ENCODE measurements around the gene BUD31.

BUD31 gene

GRCh38 chr7:99393355-99394187 is 15.2 kb upstream of the BUD31 start:
- Histone ChIP-seq H3K9ac (ENCODE audit: insufficient read length) (peak overlapping the region; percentile 19), H3K36me3 (ENCODE audit: insufficient read depth, low read length) (peaks cover 22% of the 10 kb centered on the region; the same call in 1 of the 2 replicates), H3K9me3 (ENCODE audit: low read depth, low read length) (no peaks in the 10 kb centered on the region), H3K27ac (no peak overlapping the region), H3K4me3 (peak overlapping the region; percentile 78)
- TF ChIP-seq POLR2AphosphoS5 (IDR thresholded peaks at IDR 0.05; ENCODE audit: borderline replicate concordance, low read depth, low read length): no peak; the same call in none of the 2 replicates
- TF ChIP-seq EZH2 (IDR thresholded peaks at IDR 0.05): no peak
- TF ChIP-seq FOXP2 (optimal IDR thresholded peaks at IDR 0.05; ENCODE audit: control extremely low read depth, extremely low read length, insufficient read depth): no peak
- DNase-seq (ENCODE audit: low read depth, low spot score): no peak

- DNase-seq (ENCODE audit: low read depth, low spot score): no peak
- Histone ChIP-seq H3K4me3 (no peak overlapping the region), H3K36me3 (ENCODE audit: insufficient read depth, low read length) (peaks cover 27% of the 10 kb centered on the region; the same call in 1 of the 2 replicates), H3K9me3 (ENCODE audit: low read depth, low read length) (no peaks in the 10 kb centered on the region), H3K9ac (ENCODE audit: insufficient read length) (no peak overlapping the region), H3K27ac (no peak overlapping the region)
- TF ChIP-seq EZH2 (IDR thresholded peaks at IDR 0.05): no peak
- no peak for TF ChIP-seq FOXP2 (optimal IDR thresholded peaks at IDR 0.05; ENCODE audit: control extremely low read depth, extremely low read length, insufficient read depth)
- TF ChIP-seq POLR2AphosphoS5 (IDR thresholded peaks at IDR 0.05; ENCODE audit: borderline replicate concordance, low read depth, low read length): no peak
Observed at GRCh38 chr7:99394188-99394502, 14.6 kb upstream of the BUD31 start.

GRCh38 chr7:99395616-99396327 is 13.0 kb upstream of the BUD31 start:
- no peak overlapping the region for H3K4me3 ChIP-seq
- no peak overlapping the region for H3K9ac ChIP-seq (ENCODE audit: insufficient read length)
- H3K36me3 ChIP-seq (ENCODE audit: insufficient read depth, low read length): peaks cover 43% of the 10 kb centered on the region
- no peak for DNase-seq (ENCODE audit: low read depth, low spot score)
- no peak overlapping the region for H3K27ac ChIP-seq
- H3K9me3 ChIP-seq (ENCODE audit: low read depth, low read length): no peaks in the 10 kb centered on the region
- no peak for TF ChIP-seq POLR2AphosphoS5 (IDR thresholded peaks at IDR 0.05; ENCODE audit: borderline replicate concordance, low read depth, low read length)
- TF ChIP-seq EZH2 (IDR thresholded peaks at IDR 0.05): no peak
- no peak for TF ChIP-seq FOXP2 (optimal IDR thresholded peaks at IDR 0.05; ENCODE audit: control extremely low read depth, extremely low read length, insufficient read depth)

- no peaks in the 10 kb centered on the region for H3K9me3 ChIP-seq (ENCODE audit: low read depth, low read length)
- DNase-seq (ENCODE audit: low read depth, low spot score): no peak
- no peak overlapping the region for H3K9ac ChIP-seq (ENCODE audit: insufficient read length)
- peaks cover 52% of the 10 kb centered on the region for H3K36me3 ChIP-seq (ENCODE audit: insufficient read depth, low read length)
- no peak overlapping the region for H3K4me3 ChIP-seq
- H3K27ac ChIP-seq: no peak overlapping the region
- TF ChIP-seq POLR2AphosphoS5 (IDR thresholded peaks at IDR 0.05; ENCODE audit: borderline replicate concordance, low read depth, low read length): no peak
- TF ChIP-seq FOXP2 (optimal IDR thresholded peaks at IDR 0.05; ENCODE audit: control extremely low read depth, extremely low read length, insufficient read depth): no peak
- no peak for TF ChIP-seq EZH2 (IDR thresholded peaks at IDR 0.05)
Observed at GRCh38 chr7:99396418-99397296, 12.1 kb upstream of the BUD31 start.

GRCh38 chr7:99397297-99397983 is 11.3 kb upstream of the BUD31 start:
- no peak; the same call in 1 of the 2 replicates for TF ChIP-seq POLR2AphosphoS5 (IDR thresholded peaks at IDR 0.05; ENCODE audit: borderline replicate concordance, low read depth, low read length)
- no peak for TF ChIP-seq FOXP2 (optimal IDR thresholded peaks at IDR 0.05; ENCODE audit: control extremely low read depth, extremely low read length, insufficient read depth)
- no peak for TF ChIP-seq EZH2 (IDR thresholded peaks at IDR 0.05)
- no peak for DNase-seq (ENCODE audit: low read depth, low spot score)
- H3K9me3 ChIP-seq (ENCODE audit: low read depth, low read length): no peaks in the 10 kb centered on the region
- peaks cover 58% of the 10 kb centered on the region for H3K36me3 ChIP-seq (ENCODE audit: insufficient read depth, low read length)
- H3K9ac ChIP-seq (ENCODE audit: insufficient read length): no peak overlapping the region
- no peak overlapping the region for H3K4me3 ChIP-seq
- no peak overlapping the region for H3K27ac ChIP-seq

GRCh38 chr7:99398891-99399445 is 9.8 kb upstream of the BUD31 start:
- H3K4me3 ChIP-seq: no peak overlapping the region
- peaks cover 70% of the 10 kb centered on the region for H3K36me3 ChIP-seq (ENCODE audit: insufficient read depth, low read length)
- DNase-seq (ENCODE audit: low read depth, low spot score): no peak
- no peaks in the 10 kb centered on the region for H3K9me3 ChIP-seq (ENCODE audit: low read depth, low read length)
- H3K9ac ChIP-seq (ENCODE audit: insufficient read length): no peak overlapping the region
- H3K27ac ChIP-seq: no peak overlapping the region
- no peak for TF ChIP-seq FOXP2 (optimal IDR thresholded peaks at IDR 0.05; ENCODE audit: control extremely low read depth, extremely low read length, insufficient read depth)
- no peak; the same call in 1 of the 2 replicates for TF ChIP-seq POLR2AphosphoS5 (IDR thresholded peaks at IDR 0.05; ENCODE audit: borderline replicate concordance, low read depth, low read length)
- no peak for TF ChIP-seq EZH2 (IDR thresholded peaks at IDR 0.05)

- H3K9me3 ChIP-seq (ENCODE audit: low read depth, low read length): no peaks in the 10 kb centered on the region
- TF ChIP-seq FOXP2 (optimal IDR thresholded peaks at IDR 0.05; ENCODE audit: control extremely low read depth, extremely low read length, insufficient read depth): no peak
- no peak for TF ChIP-seq EZH2 (IDR thresholded peaks at IDR 0.05)
- TF ChIP-seq POLR2AphosphoS5 (IDR thresholded peaks at IDR 0.05; ENCODE audit: borderline replicate concordance, low read depth, low read length): no peak
- no peak overlapping the region for H3K9ac ChIP-seq (ENCODE audit: insufficient read length)
- H3K4me3 ChIP-seq: no peak overlapping the region
- H3K27ac ChIP-seq: no peak overlapping the region
- no peak for DNase-seq (ENCODE audit: low read depth, low spot score)
- H3K36me3 ChIP-seq (ENCODE audit: insufficient read depth, low read length): peaks cover 73% of the 10 kb centered on the region
Observed at GRCh38 chr7:99399597-99399996, 9.2 kb upstream of the BUD31 start.

All from SK-N-MC (cell line).